GM23248 (cell line): Measurements from ENCODE around the gene NPAS2.

Experiments used
- EZH2 ChIP-seq: fragments of 200-600 bp; sonication (generic); IDR thresholded peaks from 2 replicates; pipeline ENCODE4 v1.6.1; 2018; ENCODE audit warnings: antibody characterized with exemption, mild to moderate bottlenecking; ENCODE audit not compliant: insufficient read depth, poor library complexity, severe bottlenecking
- EZH2phosphoT487 ChIP-seq: fragments of 200-600 bp; sonication (generic); IDR thresholded peaks from 2 replicates; pipeline ENCODE4 v1.6.1; 2018; ENCODE audit warnings: antibody characterized with exemption, moderate library complexity, mild to moderate bottlenecking, low read depth; ENCODE audit not compliant: insufficient read depth

GRCh38 chr2:100840519-100840918 is 20.6 kb downstream of the NPAS2 start:
- TF ChIP-seq EZH2: no peak
- TF ChIP-seq EZH2phosphoT487: no peak
